ENCODE results near the gene SNPH. TPM values are rescaled to one million over a fixed set of nuclear protein-coding genes. Genes with fewer than 3 reads are reported as not detected.

Gene SNPH
- polyA plus RNA-seq, 1 donor: 2.3 TPM

DNA sequence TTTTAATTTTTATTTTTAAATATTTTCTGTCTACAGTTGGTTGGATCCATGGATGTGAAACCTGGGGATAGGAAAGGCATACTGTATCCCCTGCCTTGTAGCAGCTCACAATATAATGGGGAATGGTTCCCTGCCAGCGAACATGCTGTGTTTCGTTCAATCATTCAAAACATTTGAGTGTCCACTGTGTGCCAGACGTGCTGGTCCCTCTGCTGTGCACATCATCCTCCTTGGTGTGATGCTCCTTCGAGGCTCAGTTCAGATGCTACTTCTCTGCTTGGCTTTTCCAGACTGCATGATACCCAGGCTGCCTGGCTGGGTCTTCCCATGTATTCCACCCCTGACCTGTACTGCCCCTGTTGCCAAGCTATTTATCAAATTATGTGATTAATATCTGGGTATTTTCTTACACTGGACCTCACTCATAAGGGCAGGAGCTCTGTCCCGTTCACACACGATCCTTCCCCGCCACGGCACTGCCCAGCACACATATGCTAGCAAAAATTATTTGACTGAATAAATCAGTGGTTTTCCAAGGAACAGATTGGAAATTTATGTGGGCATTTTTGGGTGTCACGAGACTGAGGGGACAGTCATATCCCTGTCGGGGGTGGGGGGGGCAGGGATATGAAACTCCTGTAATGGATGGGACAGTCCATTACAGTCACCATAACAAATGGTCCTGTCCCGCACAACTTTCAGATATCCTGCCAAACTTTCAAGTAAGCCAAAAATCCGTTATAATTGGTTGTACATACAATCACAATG, 57.9 kb downstream of the SNPH start:
- no CpG with 5 or more reads among the region's 12 CpGs for WGBS (ENCODE audit: insufficient coverage, low lambda C conversion rate)
- DNase-seq: no peak
- Histone ChIP-seq H3K4me1 (ENCODE audit: control insufficient read depth, insufficient read depth, low read length) (peaks cover 30% of the 10 kb centered on the region), H3K36me3 (ENCODE audit: control insufficient read depth, insufficient read depth, low read length) (peaks cover 6% of the 10 kb centered on the region), H3K4me3 (ENCODE audit: low read length) (no peak overlapping the region), H3K27me3 (ENCODE audit: control insufficient read depth, insufficient read depth, low read length) (no peaks in the 10 kb centered on the region), H3K9me3 (ENCODE audit: control insufficient read depth, low read depth, low read length) (no peaks in the 10 kb centered on the region), H3K27ac (ENCODE audit: low read length) (no peak overlapping the region)

DNA sequence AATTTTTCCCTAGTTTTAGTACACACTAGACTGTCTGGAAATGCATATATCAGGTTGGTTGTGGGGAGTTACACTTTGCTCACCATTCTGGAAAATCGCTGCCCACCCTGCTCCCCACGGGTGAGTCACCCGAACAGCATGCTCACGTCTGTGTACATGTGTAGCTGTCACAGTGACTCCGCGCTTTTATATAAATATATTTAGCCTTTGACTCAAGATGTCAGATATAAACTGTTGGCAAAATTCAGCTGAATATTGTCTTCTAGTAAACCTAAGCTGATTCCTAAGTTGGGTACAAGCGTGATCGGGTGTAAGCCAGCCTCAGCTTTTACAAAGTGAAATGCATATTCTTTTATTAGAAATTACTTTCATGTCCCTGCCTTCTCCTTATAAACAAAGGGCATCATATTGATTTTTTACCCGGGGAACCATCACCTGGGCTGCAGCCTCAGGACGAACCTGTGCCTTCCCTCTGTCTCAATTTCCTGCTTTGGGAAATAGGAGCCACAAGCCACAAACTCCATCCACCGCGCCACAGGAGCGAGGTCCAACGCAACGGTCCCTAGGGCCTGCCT, 58.6 kb downstream of the SNPH start:
- peak overlapping the region; percentile 98 for H3K27ac ChIP-seq (ENCODE audit: low read length)
- peak overlapping the region; percentile 88 for H3K4me3 ChIP-seq (ENCODE audit: low read length)
- DNase-seq: no peak
- H3K27me3 ChIP-seq (ENCODE audit: control insufficient read depth, insufficient read depth, low read length): no peaks in the 10 kb centered on the region
- WGBS (ENCODE audit: insufficient coverage, low lambda C conversion rate): 0% methylated on average over 2 of the region's 15 CpGs
- no peaks in the 10 kb centered on the region for H3K9me3 ChIP-seq (ENCODE audit: control insufficient read depth, low read depth, low read length)
- H3K4me1 ChIP-seq (ENCODE audit: control insufficient read depth, insufficient read depth, low read length): peaks cover 37% of the 10 kb centered on the region
- peaks cover 5% of the 10 kb centered on the region for H3K36me3 ChIP-seq (ENCODE audit: control insufficient read depth, insufficient read depth, low read length)

GRCh38 chr20:1325173-1326030, 59.3 kb downstream of the SNPH start:
- H3K9me3 ChIP-seq (ENCODE audit: control insufficient read depth, low read depth, low read length): no peaks in the 10 kb centered on the region
- H3K4me1 ChIP-seq (ENCODE audit: control insufficient read depth, insufficient read depth, low read length): peaks cover 43% of the 10 kb centered on the region
- H3K4me3 ChIP-seq (ENCODE audit: low read length): peak overlapping the region; percentile 88
- H3K36me3 ChIP-seq (ENCODE audit: control insufficient read depth, insufficient read depth, low read length): no peaks in the 10 kb centered on the region
- peak; percentile 96 for DNase-seq
- peak overlapping the region; percentile 98 for H3K27ac ChIP-seq (ENCODE audit: low read length)
- H3K27me3 ChIP-seq (ENCODE audit: control insufficient read depth, insufficient read depth, low read length): no peaks in the 10 kb centered on the region
- no CpG with 5 or more reads among the region's 56 CpGs for WGBS (ENCODE audit: insufficient coverage, low lambda C conversion rate)

- no peaks in the 10 kb centered on the region for H3K27me3 ChIP-seq (ENCODE audit: control insufficient read depth, insufficient read depth, low read length)
- peaks cover 46% of the 10 kb centered on the region for H3K4me1 ChIP-seq (ENCODE audit: control insufficient read depth, insufficient read depth, low read length)
- no peaks in the 10 kb centered on the region for H3K36me3 ChIP-seq (ENCODE audit: control insufficient read depth, insufficient read depth, low read length)
- peak overlapping the region; percentile 98 for H3K27ac ChIP-seq (ENCODE audit: low read length)
- no peaks in the 10 kb centered on the region for H3K9me3 ChIP-seq (ENCODE audit: control insufficient read depth, low read depth, low read length)
- peak overlapping the region; percentile 88 for H3K4me3 ChIP-seq (ENCODE audit: low read length)
- WGBS (ENCODE audit: insufficient coverage, low lambda C conversion rate): 100% methylated on average over 1 of the region's 10 CpGs
- no peak for DNase-seq
These were observed 60.2 kb downstream of the SNPH start for GRCh38 chr20:1326031-1326930.

DNA sequence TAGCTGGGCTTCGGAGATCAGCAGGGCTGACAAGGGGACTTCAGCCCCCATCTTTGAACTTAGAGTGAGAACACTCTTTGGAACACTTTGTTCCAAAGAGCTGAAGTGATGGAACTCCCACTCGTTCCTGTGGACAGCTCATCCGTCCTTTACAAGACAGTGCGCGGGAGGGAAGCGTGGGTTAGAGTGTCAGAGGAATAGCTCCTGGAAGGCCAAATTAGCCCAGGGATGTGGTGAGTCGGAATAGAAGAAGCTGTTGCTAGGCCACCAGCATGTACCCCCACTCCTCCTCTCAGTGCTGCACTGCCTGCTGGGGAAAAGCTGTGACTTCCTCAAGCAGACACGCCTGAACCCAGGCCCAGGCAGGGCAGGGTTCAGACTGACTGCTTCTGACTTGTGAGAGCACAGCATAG, 61.2 kb downstream of the SNPH start:
- peak in 1 of 2 donors; percentile 57 for DNase-seq
- Histone ChIP-seq H3K9me3 (ENCODE audit: control insufficient read depth, low read depth, low read length) (no peaks in the 10 kb centered on the region), H3K4me1 (ENCODE audit: control insufficient read depth, insufficient read depth, low read length) (peaks cover 46% of the 10 kb centered on the region), H3K36me3 (ENCODE audit: control insufficient read depth, insufficient read depth, low read length) (no peaks in the 10 kb centered on the region), H3K27ac (ENCODE audit: low read length) (peak overlapping the region; percentile 98), H3K4me3 (ENCODE audit: low read length) (peak overlapping the region; percentile 37), H3K27me3 (ENCODE audit: control insufficient read depth, insufficient read depth, low read length) (no peaks in the 10 kb centered on the region)
- no CpG with 5 or more reads among the region's 8 CpGs for WGBS (ENCODE audit: insufficient coverage, low lambda C conversion rate)

DNA sequence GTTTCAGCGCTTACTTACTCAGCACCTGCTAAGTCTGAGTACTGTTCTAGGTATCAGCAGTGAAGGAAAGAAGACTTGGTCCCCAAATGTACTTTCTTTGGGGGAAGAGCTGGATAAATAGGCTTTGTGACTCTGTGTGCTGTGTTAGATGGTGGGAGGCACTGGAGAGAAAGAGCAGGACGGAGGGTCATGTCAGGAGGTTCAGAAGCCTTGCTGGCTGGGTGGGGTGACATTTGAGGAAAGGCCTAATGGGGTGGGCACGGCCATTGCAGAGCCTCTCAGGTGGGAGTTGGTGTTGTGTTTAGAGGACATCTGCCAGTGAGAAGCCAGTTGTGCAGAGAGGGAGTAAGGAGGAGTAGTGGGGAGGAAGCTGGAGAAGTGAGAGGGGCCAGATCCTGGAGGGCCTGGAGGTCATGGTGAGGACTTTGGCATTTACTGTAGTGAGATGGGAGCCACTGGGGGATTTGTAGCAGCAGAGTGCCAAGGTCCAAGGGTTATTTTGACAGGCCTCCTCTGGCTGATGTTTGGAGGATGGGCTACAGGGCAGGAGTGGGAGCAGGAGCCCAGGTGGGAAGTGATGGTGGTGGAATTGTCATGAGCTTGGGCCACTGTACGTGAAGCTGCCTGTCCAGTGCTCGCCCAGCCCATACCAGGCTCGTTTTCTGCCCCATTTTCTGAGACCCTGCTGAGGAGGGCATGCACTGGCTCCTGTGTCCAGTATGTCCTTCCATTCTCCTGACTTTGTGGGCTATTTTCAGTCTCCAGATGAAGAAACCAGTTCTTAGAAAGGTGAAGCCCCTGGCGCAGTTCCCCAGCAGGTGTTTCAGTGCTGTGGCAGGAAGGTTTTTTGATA, 62.0 kb downstream of the SNPH start:
- peak overlapping the region; percentile 98 for H3K27ac ChIP-seq (ENCODE audit: low read length)
- H3K4me3 ChIP-seq (ENCODE audit: low read length): peak overlapping the region; percentile 37
- no peaks in the 10 kb centered on the region for H3K9me3 ChIP-seq (ENCODE audit: control insufficient read depth, low read depth, low read length)
- H3K27me3 ChIP-seq (ENCODE audit: control insufficient read depth, insufficient read depth, low read length): no peaks in the 10 kb centered on the region
- peaks cover 46% of the 10 kb centered on the region for H3K4me1 ChIP-seq (ENCODE audit: control insufficient read depth, insufficient read depth, low read length)
- DNase-seq: peak; percentile 82 to 90
- no CpG with 5 or more reads among the region's 7 CpGs for WGBS (ENCODE audit: insufficient coverage, low lambda C conversion rate)
- peaks cover 7% of the 10 kb centered on the region for H3K36me3 ChIP-seq (ENCODE audit: control insufficient read depth, insufficient read depth, low read length)

GRCh38 chr20:1328680-1329330, 62.7 kb downstream of the SNPH start, which contains the start of gene SDCBP2:
TSS of gene SDCBP2 (minus strand) at chr20:1329139. CDS start at chr20:1320416, 8,723 bp downstream.
- peaks cover under 1% of the 10 kb centered on the region for H3K9me3 ChIP-seq (ENCODE audit: control insufficient read depth, low read depth, low read length)
- peak within 1 kb of the TSS; percentile 37 for H3K4me3 ChIP-seq (ENCODE audit: low read length)
- WGBS (ENCODE audit: insufficient coverage, low lambda C conversion rate): no CpG with 5 or more reads among the region's 8 CpGs
- peaks cover 46% of the 10 kb centered on the region for H3K4me1 ChIP-seq (ENCODE audit: control insufficient read depth, insufficient read depth, low read length)
- DNase-seq: peak; percentile 90 to 95
- no peaks in the 10 kb centered on the region for H3K27me3 ChIP-seq (ENCODE audit: control insufficient read depth, insufficient read depth, low read length)
- H3K36me3 ChIP-seq (ENCODE audit: control insufficient read depth, insufficient read depth, low read length): peaks cover 13% of the 10 kb centered on the region
- H3K27ac ChIP-seq (ENCODE audit: low read length): peak within 1 kb of the TSS; percentile 98

- peak; percentile 87 to 93 for DNase-seq
- peaks cover 44% of the 10 kb centered on the region for H3K4me1 ChIP-seq (ENCODE audit: control insufficient read depth, insufficient read depth, low read length)
- peaks cover 3% of the 10 kb centered on the region for H3K9me3 ChIP-seq (ENCODE audit: control insufficient read depth, low read depth, low read length)
- no CpG with 5 or more reads among the region's 6 CpGs for WGBS (ENCODE audit: insufficient coverage, low lambda C conversion rate)
- peak overlapping the region; percentile 98 for H3K27ac ChIP-seq (ENCODE audit: low read length)
- H3K27me3 ChIP-seq (ENCODE audit: control insufficient read depth, insufficient read depth, low read length): no peaks in the 10 kb centered on the region
- H3K36me3 ChIP-seq (ENCODE audit: control insufficient read depth, insufficient read depth, low read length): peaks cover 16% of the 10 kb centered on the region
- H3K4me3 ChIP-seq (ENCODE audit: low read length): no peak overlapping the region
These were observed 64.2 kb downstream of the SNPH start for GRCh38 chr20:1330075-1330830.
